Endodermal cell (in vitro differentiated cells): ENCODE data around the gene UBE2E3. TPM values are rescaled to one million over a fixed set of nuclear protein-coding genes. Genes with fewer than 3 reads are reported as not detected.

Experiments
- DNase-seq: peaks from one replicate; pipeline ENCODE4 v3.0.0-alpha.2; 2017
- H3K27ac ChIP-seq: 2 replicates; pipeline ENCODE4 v1.5.1; 2013; ENCODE audit warnings: mild to moderate bottlenecking, low read depth, low read length, moderate library complexity
- H3K27me3 ChIP-seq: 2 replicates; pipeline ENCODE4 v1.6.1; 2013; ENCODE audit warnings: mild to moderate bottlenecking, low read length, moderate library complexity; ENCODE audit not compliant: insufficient read depth, control insufficient read depth, poor library complexity, severe bottlenecking
- H3K36me3 ChIP-seq: 2 replicates; pipeline ENCODE4 v1.7.0; 2013; ENCODE audit warnings: mild to moderate bottlenecking, low read length, moderate library complexity; ENCODE audit not compliant: control insufficient read depth, insufficient read depth
- H3K4me1 ChIP-seq: one replicate; pipeline ENCODE4 v1.7.0; 2013; ENCODE audit warnings: low read length; ENCODE audit not compliant: control insufficient read depth, insufficient read depth
- H3K4me3 ChIP-seq: 2 replicates; pipeline ENCODE4 v1.5.1; 2013; ENCODE audit warnings: mild to moderate bottlenecking, low read length, moderate library complexity
- H3K9ac ChIP-seq: 2 replicates; pipeline ENCODE4 v1.6.1; 2013; ENCODE audit warnings: mild to moderate bottlenecking, low read length, moderate library complexity; ENCODE audit not compliant: poor library complexity, severe bottlenecking; ENCODE audit errors: extremely low read depth
- H3K9me3 ChIP-seq: 2 replicates; pipeline ENCODE4 v1.6.1; 2013; ENCODE audit warnings: mild to moderate bottlenecking, low read length, moderate library complexity; ENCODE audit not compliant: control insufficient read depth
- H3K27ac Mint-ChIP-seq: 2 replicates; pipeline ENCODE4 v1.8.0; 2020; ENCODE audit warnings: mixed read lengths
- H3K27me3 Mint-ChIP-seq: 2 replicates; pipeline ENCODE4 v1.8.0; 2021; ENCODE audit warnings: mild to moderate bottlenecking, mixed read lengths; ENCODE audit not compliant: insufficient read depth
- H3K36me3 Mint-ChIP-seq: 2 replicates; pipeline ENCODE4 v1.8.0; 2020; ENCODE audit warnings: low read depth, mixed read lengths
- H3K4me1 Mint-ChIP-seq: 2 replicates; pipeline ENCODE4 v1.8.0; 2020; ENCODE audit warnings: mixed read lengths
- H3K4me3 Mint-ChIP-seq: 2 replicates; pipeline ENCODE4 v1.8.0; 2020; ENCODE audit warnings: mild to moderate bottlenecking, moderate library complexity, mixed read lengths
- H3K9me3 Mint-ChIP-seq: 2 replicates; pipeline ENCODE4 v1.8.0; 2020; ENCODE audit warnings: mild to moderate bottlenecking, mixed read lengths
- WGBS, 2 experiments: methylation state at CpG; one replicate each; pipeline versions ENCODE4 v1.1.5 to v1.1.7; 2013; ENCODE audit warnings: missing lambda C conversion rate in 2 of 2, mixed read lengths in 1 of 2; ENCODE audit not compliant: insufficient coverage in 1 of 2, insufficient read length in 1 of 2; 5-methylcytosine and 5-hydroxymethylcytosine counted together
- total RNA-seq, 2 donors: library from RNA; stranded (reverse); fragmentation: NEBNext Ultra II Directional in 1 of 2; extraction: Animal tissue kit (Norgen Biotek cat#: 25700) in 1 of 2; gene quantifications; 2 replicates in 1 of 2; 3 replicates in 1 of 2; pipeline ENCODE4 v1.2.1, GENCODE V29; 2021
- TF ChIP-seq, protein P1 (sequence below): fragments of 200-600 bp; sonication (generic); conservative IDR thresholded peaks from 2 replicates; pipeline ENCODE4 v1.5.0; 2021; ENCODE audit warnings: antibody characterized with exemption, mild to moderate bottlenecking

UBE2E3 gene
- total RNA-seq, 2 donors from 2014 or later: 84.2 to 85.0 TPM

DNA sequence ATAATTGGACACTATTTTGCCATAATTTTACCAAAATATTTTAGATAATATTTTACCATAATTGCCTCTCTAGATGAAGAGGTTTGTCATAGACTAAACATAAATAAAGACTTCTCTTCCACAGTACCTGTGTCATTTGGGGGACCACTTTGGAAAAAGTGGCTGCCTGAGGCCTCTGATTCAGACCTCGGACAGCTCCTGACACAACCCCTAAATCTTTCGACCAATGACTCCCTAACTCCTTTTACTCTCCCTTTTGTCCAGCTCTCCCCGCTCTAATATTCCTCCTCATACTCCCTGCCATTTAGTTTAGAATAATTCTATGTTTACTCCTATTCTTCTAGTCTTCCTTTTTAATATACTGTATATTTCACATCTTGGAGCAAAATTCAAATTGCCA is 36.0 kb upstream of the UBE2E3 start:
- H3K9ac ChIP-seq: no peak overlapping the region
- TF ChIP-seq, protein P1, sequence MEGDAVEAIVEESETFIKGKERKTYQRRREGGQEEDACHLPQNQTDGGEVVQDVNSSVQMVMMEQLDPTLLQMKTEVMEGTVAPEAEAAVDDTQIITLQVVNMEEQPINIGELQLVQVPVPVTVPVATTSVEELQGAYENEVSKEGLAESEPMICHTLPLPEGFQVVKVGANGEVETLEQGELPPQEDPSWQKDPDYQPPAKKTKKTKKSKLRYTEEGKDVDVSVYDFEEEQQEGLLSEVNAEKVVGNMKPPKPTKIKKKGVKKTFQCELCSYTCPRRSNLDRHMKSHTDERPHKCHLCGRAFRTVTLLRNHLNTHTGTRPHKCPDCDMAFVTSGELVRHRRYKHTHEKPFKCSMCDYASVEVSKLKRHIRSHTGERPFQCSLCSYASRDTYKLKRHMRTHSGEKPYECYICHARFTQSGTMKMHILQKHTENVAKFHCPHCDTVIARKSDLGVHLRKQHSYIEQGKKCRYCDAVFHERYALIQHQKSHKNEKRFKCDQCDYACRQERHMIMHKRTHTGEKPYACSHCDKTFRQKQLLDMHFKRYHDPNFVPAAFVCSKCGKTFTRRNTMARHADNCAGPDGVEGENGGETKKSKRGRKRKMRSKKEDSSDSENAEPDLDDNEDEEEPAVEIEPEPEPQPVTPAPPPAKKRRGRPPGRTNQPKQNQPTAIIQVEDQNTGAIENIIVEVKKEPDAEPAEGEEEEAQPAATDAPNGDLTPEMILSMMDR: no peak
- no peaks in the 10 kb centered on the region for H3K9me3 ChIP-seq
- Mint-ChIP-seq H3K36me3 (no peaks in the 10 kb centered on the region), H3K9me3 (no peaks in the 10 kb centered on the region), H3K27ac (no peak overlapping the region), H3K4me3 (no peak overlapping the region), H3K4me1 (no peaks in the 10 kb centered on the region), H3K27me3 (no peaks in the 10 kb centered on the region)
- WGBS, 2 experiments: 87% methylated on average over 3 of the region's 3 CpGs; no CpG with 5 or more reads in 1 of the 2 experiments
- no peaks in the 10 kb centered on the region for H3K4me1 ChIP-seq
- H3K36me3 ChIP-seq: no peaks in the 10 kb centered on the region
- peaks cover 10% of the 10 kb centered on the region for H3K27me3 ChIP-seq
- no peak for DNase-seq
- no peak overlapping the region for H3K27ac ChIP-seq
- no peak overlapping the region for H3K4me3 ChIP-seq

DNA sequence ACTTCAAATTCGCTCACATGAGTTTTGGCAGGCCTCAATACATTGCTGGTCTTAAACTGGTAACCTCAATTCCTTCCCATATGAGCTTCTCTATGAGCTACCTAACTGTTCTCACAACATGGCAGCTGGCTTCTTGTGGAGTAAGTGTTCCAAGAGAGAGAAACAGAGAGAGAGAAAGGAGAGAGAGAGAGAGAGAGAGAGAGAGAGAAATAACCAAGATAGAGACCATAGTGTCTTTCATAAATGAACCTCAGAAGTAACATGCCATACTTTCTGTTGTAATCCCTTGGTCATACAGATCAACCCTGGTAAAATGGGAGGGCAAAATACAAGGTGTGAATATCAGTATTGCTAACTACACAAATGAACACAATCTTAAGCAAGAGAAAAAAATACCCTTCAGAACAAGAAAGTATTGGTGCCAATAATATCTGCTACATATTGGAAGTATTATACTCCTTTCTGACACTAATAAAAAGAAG is 33.2 kb upstream of the UBE2E3 start:
- WGBS, 2 experiments: 89 to 100% methylated on average over 1 of the region's 1 CpG
- H3K4me3 Mint-ChIP-seq: no peak overlapping the region
- no peaks in the 10 kb centered on the region for H3K27me3 Mint-ChIP-seq
- TF ChIP-seq, protein P1: no peak
- no peak for DNase-seq
- no peaks in the 10 kb centered on the region for H3K4me1 ChIP-seq
- no peak overlapping the region for H3K9ac ChIP-seq
- H3K36me3 Mint-ChIP-seq: no peaks in the 10 kb centered on the region
- H3K4me3 ChIP-seq: no peak overlapping the region
- H3K36me3 ChIP-seq: no peaks in the 10 kb centered on the region
- no peaks in the 10 kb centered on the region for H3K4me1 Mint-ChIP-seq
- H3K9me3 ChIP-seq: no peaks in the 10 kb centered on the region
- H3K27me3 ChIP-seq: no peaks in the 10 kb centered on the region
- H3K27ac ChIP-seq: no peak overlapping the region
- H3K9me3 Mint-ChIP-seq: no peaks in the 10 kb centered on the region
- no peak overlapping the region for H3K27ac Mint-ChIP-seq

DNA sequence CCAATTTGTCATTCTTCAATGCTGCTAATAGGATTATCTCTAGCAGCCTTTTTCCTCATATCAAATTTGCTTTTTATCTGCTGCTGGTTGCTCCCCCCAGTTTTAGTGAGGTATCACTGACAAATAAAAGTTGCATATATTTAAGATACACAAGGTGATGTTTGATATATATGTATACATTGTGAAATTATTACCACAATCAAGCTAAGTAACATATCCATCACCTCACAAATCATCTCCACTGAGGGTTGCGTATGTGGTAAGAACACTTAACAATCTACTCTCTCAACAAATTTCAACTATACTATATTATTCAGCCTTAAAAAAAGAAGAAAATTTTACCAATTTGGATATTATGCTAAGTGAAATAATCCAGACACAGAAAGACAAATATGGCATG is 30.5 kb upstream of the UBE2E3 start:
- H3K36me3 Mint-ChIP-seq: no peaks in the 10 kb centered on the region

More for the DNA sequence above, 30.5 kb upstream of the UBE2E3 start:
- Mint-ChIP-seq H3K4me3 (no peak overlapping the region), H3K9me3 (no peaks in the 10 kb centered on the region), H3K4me1 (no peaks in the 10 kb centered on the region), H3K27ac (no peak overlapping the region), H3K27me3 (no peaks in the 10 kb centered on the region)
- WGBS, 2 experiments: 0% methylated on average over 1 of the region's 1 CpG; no CpG with 5 or more reads in 1 of the 2 experiments
- H3K4me1 ChIP-seq: no peaks in the 10 kb centered on the region
- no peaks in the 10 kb centered on the region for H3K36me3 ChIP-seq
- no peak for DNase-seq
- no peak overlapping the region for H3K27ac ChIP-seq
- H3K9me3 ChIP-seq: no peaks in the 10 kb centered on the region
- H3K4me3 ChIP-seq: no peak overlapping the region
- no peaks in the 10 kb centered on the region for H3K27me3 ChIP-seq
- TF ChIP-seq, protein P1: no peak
- H3K9ac ChIP-seq: no peak overlapping the region
